H1 (cell line): ENCODE data around the gene CORO6. TPM values are rescaled to one million over a fixed set of nuclear protein-coding genes. Genes with fewer than 3 reads are reported as not detected.

Experiments
- CTCF ChIA-PET: fragments of 300-600 bp; sonication (Branson Sonifier 250); formaldehyde crosslinking; loops from one replicate; lab custom pipeline; 2021; ENCODE audit not compliant: partially characterized antibody; lab: Charles Lee
- POLR2A ChIA-PET: fragments of 300-600 bp; sonication (Branson Sonifier 250); formaldehyde crosslinking; loops from one replicate; lab custom pipeline; 2021; ENCODE audit warnings: inconsistent platforms; ENCODE audit not compliant: partially characterized antibody; lab: Charles Lee
- DNase-seq, 2 experiments: peaks; one replicate each; pipeline versions ENCODE4 v3.0.0 to v3.0.0-alpha.2; 2010 to 2022; ENCODE audit warnings: low spot score in 2 of 2, low read depth in 1 of 2, mixed read lengths in 1 of 2
- FAIRE-seq: peaks from 2 replicates; lab custom pipeline; 2011; peaks lifted over from hg19 to GRCh38; lab: Jason Lieb, UNC
- H2AFZ ChIP-seq: 2 replicates; pipeline ENCODE4 v1.8.1; 2012; ENCODE audit warnings: low read length, inconsistent platforms
- H2AK5ac ChIP-seq: 2 replicates; pipeline ENCODE4 v1.6.1; 2013; ENCODE audit warnings: low read depth, low read length
- H2BK120ac ChIP-seq: replicated peaks from 2 replicates; pipeline ENCODE3; 2013; ENCODE audit warnings: low read depth, low read length, inconsistent platforms
- H2BK12ac ChIP-seq: 2 replicates; pipeline ENCODE4 v1.6.1; 2013; ENCODE audit warnings: low read depth, low read length
- H2BK15ac ChIP-seq: 2 replicates; pipeline ENCODE4 v1.6.1; 2013; ENCODE audit warnings: low read length
- H2BK20ac ChIP-seq: 2 replicates; pipeline ENCODE4 v1.6.1; 2013; ENCODE audit warnings: low read length
- H2BK5ac ChIP-seq: 2 replicates; pipeline ENCODE4 v1.6.1; 2013; ENCODE audit warnings: low read depth, low read length
- H3K14ac ChIP-seq: 2 replicates; pipeline ENCODE4 v1.6.1; 2013; ENCODE audit warnings: inconsistent platforms; ENCODE audit not compliant: insufficient read length
- H3K18ac ChIP-seq: 2 replicates; pipeline ENCODE4 v1.6.1; 2013; ENCODE audit warnings: low read length; ENCODE audit errors: extremely low read depth
- H3K23ac ChIP-seq: 2 replicates; pipeline ENCODE4 v1.6.1; 2013; ENCODE audit warnings: inconsistent platforms; ENCODE audit not compliant: insufficient read length
- H3K23me2 ChIP-seq: 2 replicates; pipeline ENCODE4 v1.6.1; 2013; ENCODE audit warnings: low read depth, low read length
- H3K27ac ChIP-seq: 2 replicates; pipeline ENCODE4 v1.6.1; 2011; ENCODE audit warnings: low read depth, low read length, inconsistent platforms
- H3K27me3 ChIP-seq, 4 experiments: replicated peaks in 1 of 4; 1 replicate in 1 of 4; 2 replicates in 3 of 4; pipeline versions ENCODE4 v1.6.1 to v1.8.1; 2011 to 2013; ENCODE audit warnings: low read length in 3 of 4, mild to moderate bottlenecking in 3 of 4, inconsistent platforms in 2 of 4, mixed read lengths in 2 of 4, moderate library complexity in 1 of 4; ENCODE audit not compliant: control insufficient read depth in 3 of 4, insufficient read depth in 3 of 4; ENCODE audit errors: extremely low read depth in 1 of 4
- H3K36me3 ChIP-seq, 4 experiments: 2 replicates each; pipeline versions ENCODE4 v1.6.1 to v1.8.1; 2011 to 2013; ENCODE audit warnings: mild to moderate bottlenecking in 4 of 4, low read length in 3 of 4, moderate library complexity in 2 of 4, control low read depth in 1 of 4, inconsistent platforms in 1 of 4; ENCODE audit not compliant: insufficient read depth in 4 of 4, control insufficient read depth in 2 of 4
- H3K4ac ChIP-seq: replicated peaks from 2 replicates; pipeline ENCODE3; 2013; ENCODE audit warnings: low read length, low read depth, mixed read lengths, inconsistent platforms; ENCODE audit not compliant: insufficient read length
- H3K4me1 ChIP-seq, 4 experiments: replicated peaks in 1 of 4; 1 replicate in 1 of 4; 2 replicates in 3 of 4; pipeline versions ENCODE4 v1.6.1 to v1.8.1; 2011 to 2013; ENCODE audit warnings: low read length in 3 of 4, inconsistent platforms in 2 of 4, mixed read lengths in 1 of 4; ENCODE audit not compliant: insufficient read depth in 4 of 4, control insufficient read depth in 3 of 4
- H3K4me2 ChIP-seq, 2 experiments: 2 replicates each; pipeline versions ENCODE4 v1.6.1 to v1.8.1; 2011 to 2013; ENCODE audit warnings: low read depth in 2 of 2, low read length in 2 of 2, control low read depth in 1 of 2, inconsistent platforms in 1 of 2, mild to moderate bottlenecking in 1 of 2; ENCODE audit not compliant: insufficient read depth in 1 of 2
- H3K4me3 ChIP-seq, 4 experiments: fragments of 200-600, 300-600 bp in 1 of 4; sonication (generic), shearing (Covaris generic), sonication (Bioruptor Twin) in 1 of 4; 2 replicates each; pipeline versions ENCODE4 v1.5.1 to v1.8.1; 2011 to 2016; ENCODE audit warnings: low read length in 4 of 4, low read depth in 3 of 4, control low read depth in 2 of 4, inconsistent platforms in 2 of 4, mild to moderate bottlenecking in 2 of 4, mixed read lengths in 1 of 4, moderate library complexity in 1 of 4; ENCODE audit not compliant: insufficient read depth in 2 of 4; ENCODE audit errors: extremely low read depth in 1 of 4
- H3K56ac ChIP-seq: replicated peaks from 2 replicates; pipeline ENCODE3; 2013; ENCODE audit warnings: low read depth, mild to moderate bottlenecking, mixed read lengths, low read length, inconsistent platforms; ENCODE audit not compliant: insufficient read length
- H3K79me1 ChIP-seq: 2 replicates; pipeline ENCODE4 v1.6.1; 2013; ENCODE audit warnings: low read depth, low read length, control low read depth
- H3K79me2 ChIP-seq, 2 experiments: 2 replicates each; pipeline versions ENCODE4 v1.6.1 to v1.8.1; 2012 to 2013; ENCODE audit warnings: low read length in 2 of 2, mild to moderate bottlenecking in 2 of 2, inconsistent platforms in 1 of 2; ENCODE audit not compliant: insufficient read depth in 2 of 2, control insufficient read depth in 1 of 2
- H3K9ac ChIP-seq, 4 experiments: replicated peaks in 1 of 4; 1 replicate in 1 of 4; 2 replicates in 3 of 4; pipeline versions ENCODE4 v1.6.1 to v1.8.1; 2011 to 2013; ENCODE audit warnings: low read depth in 3 of 4, low read length in 3 of 4, control low read depth in 2 of 4, mild to moderate bottlenecking in 2 of 4, moderate library complexity in 2 of 4, inconsistent platforms in 1 of 4; ENCODE audit errors: extremely low read depth in 1 of 4
- H3K9me3 ChIP-seq, 2 experiments: 2 replicates each; pipeline versions ENCODE4 v1.6.1 to v1.8.1; 2012 to 2013; ENCODE audit warnings: mild to moderate bottlenecking in 2 of 2, moderate library complexity in 2 of 2, control low read depth in 1 of 2, inconsistent platforms in 1 of 2, low read depth in 1 of 2, low read length in 1 of 2, mixed read lengths in 1 of 2; ENCODE audit not compliant: insufficient read depth in 2 of 2
- H4K20me1 ChIP-seq, 2 experiments: replicated peaks in 1 of 2; 2 replicates each; pipeline versions ENCODE3 to v1.8.1; 2011 to 2013; ENCODE audit warnings: inconsistent platforms in 2 of 2, low read length in 2 of 2, mild to moderate bottlenecking in 1 of 2; ENCODE audit not compliant: insufficient read depth in 2 of 2, control insufficient read depth in 1 of 2
- H4K5ac ChIP-seq: 2 replicates; pipeline ENCODE4 v1.6.1; 2013; ENCODE audit warnings: low read length, low read depth, mixed read lengths, inconsistent platforms; ENCODE audit not compliant: insufficient read length
- H4K8ac ChIP-seq: 2 replicates; pipeline ENCODE4 v1.8.0; 2013; ENCODE audit warnings: mild to moderate bottlenecking, moderate library complexity, low read length, inconsistent platforms; ENCODE audit not compliant: insufficient read depth; ENCODE audit errors: extremely low read depth
- H4K91ac ChIP-seq: replicated peaks from 2 replicates; pipeline ENCODE3; 2013; ENCODE audit warnings: low read length, mixed read lengths, inconsistent platforms; ENCODE audit not compliant: insufficient read length
- CBX5 ChIP-seq: fragments of 300-800, 300-1000 bp; sonication (generic); IDR thresholded peaks from 2 replicates; pipeline ENCODE4 v1.7.1; 2016; ENCODE audit warnings: antibody characterized with exemption, low read length, low read depth
- CHD1 ChIP-seq: IDR thresholded peaks from 2 replicates; pipeline ENCODE4 v1.6.1; 2012; ENCODE audit warnings: low read depth, low read length, improper control_type of control experiment
- EP300 ChIP-seq, 2 experiments: IDR thresholded peaks; 1 replicate in 1 of 2; 2 replicates in 1 of 2; pipeline ENCODE4 v1.6.1; 2011 to 2012; ENCODE audit warnings: low read depth in 2 of 2, low read length in 2 of 2, mild to moderate bottlenecking in 2 of 2, borderline replicate concordance in 1 of 2, inconsistent platforms in 1 of 2, moderate library complexity in 1 of 2
- JUN ChIP-seq: IDR thresholded peaks from 2 replicates; pipeline ENCODE4 v1.6.1; 2011; ENCODE audit warnings: low read depth, mild to moderate bottlenecking, improper control_type of control experiment, low read length
- NRF1 ChIP-seq: IDR thresholded peaks from 2 replicates; pipeline ENCODE4 v1.6.1; 2011; ENCODE audit warnings: mild to moderate bottlenecking, low read depth, low read length, improper control_type of control experiment
- POLR2AphosphoS5 ChIP-seq: IDR thresholded peaks from 2 replicates; pipeline ENCODE4 v1.6.1; 2011; ENCODE audit warnings: low read depth, low read length
- RBBP5 ChIP-seq: IDR thresholded peaks from 2 replicates; pipeline ENCODE4 v1.7.1; 2012; ENCODE audit warnings: low read depth, mild to moderate bottlenecking, inconsistent platforms, low read length, moderate library complexity, borderline replicate concordance
- SAP30 ChIP-seq: fragments of 300-600 bp; sonication (generic); IDR thresholded peaks from 2 replicates; pipeline ENCODE4 v1.7.1; 2012; ENCODE audit warnings: low read length, moderate library complexity, mild to moderate bottlenecking, inconsistent platforms; ENCODE audit not compliant: insufficient read depth, insufficient replicate concordance
- SIN3A ChIP-seq, 2 experiments: IDR thresholded peaks in 1 of 2; conservative IDR thresholded peaks in 1 of 2; 2 replicates each; pipeline ENCODE4 v1.6.1; 2011 to 2012; ENCODE audit warnings: low read length in 2 of 2, improper control_type of control experiment in 1 of 2, low read depth in 1 of 2, mild to moderate bottlenecking in 1 of 2
- SP2 ChIP-seq: IDR thresholded peaks from 2 replicates; pipeline ENCODE4 v1.6.1; 2012; ENCODE audit warnings: mild to moderate bottlenecking, low read length, inconsistent platforms
- SRF ChIP-seq: IDR thresholded peaks from 2 replicates; pipeline ENCODE4 v1.6.1; 2011; ENCODE audit warnings: mild to moderate bottlenecking, low read depth, low read length, moderate library complexity
- TCF12 ChIP-seq: IDR thresholded peaks from 2 replicates; pipeline ENCODE4 v1.6.1; 2011; ENCODE audit warnings: low read depth, mild to moderate bottlenecking, low read length
- WGBS, 2 experiments: shearing (Covaris generic) in 1 of 2; methylation state at CpG; one replicate each; pipeline versions ENCODE4 v1.1.6 to v1.1.7; 2013 to 2015; ENCODE audit warnings: low lambda C conversion rate in 2 of 2, mixed read lengths in 2 of 2, inconsistent platforms in 1 of 2, low coverage in 1 of 2, missing lambda C conversion rate in 1 of 2; ENCODE audit not compliant: insufficient replicate concordance in 2 of 2, insufficient coverage in 1 of 2, insufficient read length in 1 of 2; ENCODE audit errors: extremely low coverage in 1 of 2, missing lambda C conversion rate in 1 of 2; 5-methylcytosine and 5-hydroxymethylcytosine counted together
- polyA plus RNA-seq, 7 experiments: library from polyadenylated mRNA; depleted of rRNA in 3 of 7; stranded (reverse) in 5 of 7; unstranded in 2 of 7; fragments of >200 nt in 5 of 7; fragments of 200-250 nt in 2 of 7; gene quantifications; 1 replicate in 5 of 7; 2 replicates in 1 of 7; 4 replicates in 1 of 7; pipeline versions ENCODE4 v1.2.1 to v1.2.3, GENCODE V29; 2011 to 2013; ENCODE audit warnings: missing spikeins in 2 of 7, mixed read lengths in 2 of 7
- total RNA-seq: library from RNA; stranded (reverse); fragmentation: NEBNext Ultra II Directional; extraction: Animal tissue kit (Norgen Biotek cat#: 25700); gene quantifications from 2 replicates; pipeline ENCODE4 v1.2.1, GENCODE V29; 2021
- TF ChIP-seq, protein P1 (sequence below): IDR thresholded peaks from 2 replicates; pipeline ENCODE4 v1.6.1; 2012; ENCODE audit warnings: inconsistent platforms

The CORO6 gene
- total and polyA plus RNA-seq, 2 of the 8 experiments (the other 6 are each of a cell fraction or from before 2014, with no cell fraction given), result 2.5 to 8.6 TPM

DNA sequence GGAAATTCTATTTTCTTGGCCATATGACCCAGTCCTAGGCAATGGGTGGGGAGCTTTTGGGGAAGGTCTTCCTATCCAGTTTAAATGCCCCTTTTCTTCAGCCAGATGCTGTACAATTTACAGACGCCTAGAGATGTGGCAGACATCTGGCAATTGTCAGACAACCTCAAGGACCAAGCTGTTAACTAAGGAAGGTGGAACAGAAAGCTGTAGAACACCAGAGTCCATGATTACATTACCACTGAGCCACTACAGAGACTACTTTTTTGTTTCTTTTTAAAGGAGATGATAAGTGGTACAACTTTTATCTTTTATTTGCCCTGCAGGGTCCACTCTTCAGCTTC lies 21.1 kb upstream of the CORO6 start:
- no peak overlapping the region for H2BK120ac ChIP-seq
- no peaks in the 10 kb centered on the region; the same call in 1 of the 2 replicates for H3K23me2 ChIP-seq
- no peaks in the 10 kb centered on the region for H3K27me3 ChIP-seq
- no peak overlapping the region for H3K23ac ChIP-seq
- H3K4me2 ChIP-seq, result no peak overlapping the region
- FAIRE-seq (no peak), DNase-seq (no peak)
- no peak overlapping the region for H3K27ac ChIP-seq
- no peaks in the 10 kb centered on the region for H3K9me3 ChIP-seq
- 80% methylated on average over 1 of the region's 1 CpG; no CpG with 5 or more reads in 1 of the 2 experiments for WGBS, 2 experiments
- H3K79me1 ChIP-seq, result no peaks in the 10 kb centered on the region
- H3K18ac ChIP-seq, result no peak overlapping the region
- no peak overlapping the region for H3K4me3 ChIP-seq
- H3K79me2 ChIP-seq, result no peaks in the 10 kb centered on the region
- H4K20me1 ChIP-seq, result no peaks in the 10 kb centered on the region
- H4K91ac ChIP-seq, result no peak overlapping the region
- CTCF ChIA-PET, result interaction anchor here (0.5 to 7.9 kb wide), 13 partner anchors 10 to 296 kb away, joined by 3 to 97 read pairs (median 3); partner anchors contain the start of gene CORO6
- TF ChIP-seq TCF12 (no peak), EP300 (IDR thresholded peaks at IDR 0.05; ENCODE audit: borderline replicate concordance in 1 of 2, low read depth in 2 of 2, low read length in 2 of 2) (no peak), CHD1 (no peak), SRF (no peak), POLR2AphosphoS5 (no peak), SIN3A (conservative IDR thresholded peaks at IDR 0.05 in 1 of 2, IDR thresholded peaks at IDR 0.05 in 1 of 2; ENCODE audit: low read depth in 1 of 2, low read length in 2 of 2) (no peak), RBBP5 (no peak), SP2 (no peak), CBX5 (no peak), NRF1 (no peak), SAP30 (no peak), JUN (no peak)
- TF ChIP-seq, protein P1, sequence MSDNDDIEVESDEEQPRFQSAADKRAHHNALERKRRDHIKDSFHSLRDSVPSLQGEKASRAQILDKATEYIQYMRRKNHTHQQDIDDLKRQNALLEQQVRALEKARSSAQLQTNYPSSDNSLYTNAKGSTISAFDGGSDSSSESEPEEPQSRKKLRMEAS, result no peak
- H3K4me1 ChIP-seq, result peaks cover 0 to 10% (median 3%) of the 10 kb centered on the region in 4 experiments; a peak in 3 of 7 replicates
- no peak overlapping the region for H3K14ac ChIP-seq
- no peak overlapping the region for H2BK15ac ChIP-seq
- POLR2A ChIA-PET, result no interaction called here
- no peaks in the 10 kb centered on the region for H3K36me3 ChIP-seq
- no peak overlapping the region for H2BK5ac ChIP-seq
- no peak overlapping the region for H2BK20ac ChIP-seq
- no peak overlapping the region for H2BK12ac ChIP-seq
- no peak overlapping the region for H3K56ac ChIP-seq
- H2AFZ ChIP-seq, result no peak overlapping the region
- no peak overlapping the region for H3K4ac ChIP-seq
- H4K8ac ChIP-seq, result no peak overlapping the region
- no peak overlapping the region for H4K5ac ChIP-seq
- H2AK5ac ChIP-seq, result no peak overlapping the region
- H3K9ac ChIP-seq, result no peak overlapping the region
